Glomerular visceral epithelial cell (primary cell): ENCODE results near the gene CST1.
A peak's percentile ranks its signal among the peaks of the same experiment; 100 is the strongest.
"Not testable (repeated sequence)": the region's sequence is repeated elsewhere in the genome, so short reads cannot be mapped to it uniquely, and the experiment has no call there.

Experiments
- DNase-seq: peaks from one replicate; pipeline ENCODE4 v3.0.0-alpha.2; 2016; ENCODE audit errors: extremely low spot score

The CST1 gene

DNA sequence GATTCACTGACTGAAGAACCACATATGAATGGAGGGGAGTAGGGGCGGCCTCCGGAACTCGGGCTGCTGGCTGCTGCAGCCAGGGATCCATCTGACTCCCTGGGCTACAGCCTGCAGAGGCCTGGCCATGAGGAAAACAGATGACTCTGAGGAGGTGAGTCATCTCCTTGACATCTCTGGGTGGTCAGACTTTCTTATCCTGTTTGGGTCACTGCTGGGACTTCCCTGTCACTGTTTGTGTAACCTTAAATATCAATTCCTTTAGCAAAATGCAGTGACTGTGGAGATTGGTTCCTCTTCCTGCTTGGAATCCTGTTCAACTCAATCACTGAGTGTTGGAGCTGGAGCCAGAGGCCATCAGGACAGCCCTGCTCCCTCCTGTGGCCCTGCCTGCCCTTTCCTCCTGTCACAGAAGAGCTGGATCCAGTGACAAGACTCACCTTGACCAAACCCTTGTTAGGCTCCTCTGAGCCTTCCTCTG lies 4.4 kb upstream of the CST1 start:
- peak; percentile 53 for DNase-seq

DNA sequence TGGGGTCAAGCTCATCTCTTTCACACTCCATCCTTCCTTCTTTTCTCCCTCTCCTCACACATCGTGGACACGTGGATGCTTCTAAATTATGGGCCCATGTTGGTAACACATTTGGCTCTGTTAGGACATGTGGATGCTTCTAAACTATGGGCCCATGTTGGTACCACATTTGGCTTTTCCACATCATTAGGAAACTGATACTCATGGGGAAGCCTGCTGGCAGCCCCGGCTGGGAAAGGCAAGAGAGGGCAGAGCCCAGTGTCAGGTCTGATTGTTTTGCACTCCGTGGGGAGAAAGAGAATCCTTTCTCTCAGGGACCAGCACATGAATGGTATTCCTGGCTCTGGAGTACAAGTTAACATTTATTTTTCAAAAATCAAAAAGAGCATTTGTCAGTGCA lies 4.0 kb upstream of the CST1 start:
- DNase-seq: no peak

DNA sequence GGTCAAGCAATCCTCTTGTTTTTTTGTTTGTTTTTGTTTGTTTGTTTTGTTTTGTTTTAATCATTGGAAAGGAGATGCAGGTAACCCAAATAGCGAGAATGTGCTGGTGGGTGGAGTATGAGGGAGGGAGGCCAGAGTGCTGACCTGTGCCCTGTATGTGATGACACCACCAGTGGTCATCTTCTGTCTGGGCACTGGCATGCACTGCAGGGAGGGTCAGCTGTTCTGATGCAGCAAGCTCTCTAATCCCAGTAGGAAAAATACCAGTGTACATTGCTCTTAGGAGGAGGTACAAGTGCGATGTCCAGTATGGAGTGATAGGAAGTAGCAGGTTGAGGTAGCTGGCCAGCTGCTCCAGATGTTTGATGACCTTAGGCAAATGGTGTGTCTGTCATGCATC lies 2.9 kb upstream of the CST1 start:
- DNase-seq: no peak

DNA sequence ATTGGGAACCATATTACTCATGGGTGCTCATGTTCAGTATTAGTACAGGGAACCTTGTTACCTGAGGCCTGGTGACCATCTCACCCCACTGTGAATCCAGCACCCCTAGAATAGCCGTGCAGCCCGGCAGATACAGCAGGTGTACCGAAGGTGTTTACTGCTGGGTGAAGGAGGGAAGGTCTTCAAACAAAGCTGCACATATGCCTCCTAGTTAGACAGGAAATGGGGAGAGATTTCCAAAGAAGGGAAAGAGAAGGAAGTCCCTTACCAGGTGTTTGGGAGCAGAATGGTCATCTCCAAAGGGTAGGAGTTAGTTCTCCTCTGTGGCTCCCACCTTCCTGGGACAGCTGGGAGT lies 2.4 kb upstream of the CST1 start:
- DNase-seq: no peak

DNA sequence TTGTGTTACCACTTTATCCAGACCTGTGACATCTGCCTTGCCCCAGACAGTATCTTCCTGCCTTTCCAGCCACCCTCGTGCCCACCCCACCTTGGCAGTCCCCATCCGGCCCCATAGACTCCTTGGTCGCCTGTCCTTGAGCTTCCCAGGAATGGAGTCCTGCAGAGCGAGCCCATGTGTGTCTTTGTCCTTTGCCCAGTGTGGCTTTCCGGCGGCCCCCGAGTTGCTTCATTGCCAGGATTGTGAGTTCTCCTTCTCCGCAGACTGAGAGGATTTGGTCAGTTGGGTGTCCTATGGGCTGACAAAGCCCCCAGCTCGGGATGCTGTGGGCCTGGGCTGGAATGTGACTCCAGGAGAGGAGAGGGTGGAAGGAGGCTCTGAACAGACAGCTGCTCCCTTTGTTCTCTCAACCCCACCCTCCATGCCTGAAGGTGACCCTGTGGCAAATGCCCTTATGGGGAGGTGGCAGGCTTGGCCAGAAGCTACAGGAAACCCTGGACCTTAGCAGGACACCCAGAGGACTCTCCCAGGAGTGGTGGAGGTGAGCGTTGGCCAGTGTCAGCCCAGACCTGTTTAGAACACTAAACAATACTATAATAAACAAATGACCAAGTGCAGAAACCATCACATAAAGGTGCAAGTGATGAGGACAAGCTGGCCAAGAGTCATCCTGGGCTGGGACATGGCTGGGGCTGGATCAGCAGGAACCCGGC lies 1.9 kb upstream of the CST1 start:
- no peak for DNase-seq

DNA sequence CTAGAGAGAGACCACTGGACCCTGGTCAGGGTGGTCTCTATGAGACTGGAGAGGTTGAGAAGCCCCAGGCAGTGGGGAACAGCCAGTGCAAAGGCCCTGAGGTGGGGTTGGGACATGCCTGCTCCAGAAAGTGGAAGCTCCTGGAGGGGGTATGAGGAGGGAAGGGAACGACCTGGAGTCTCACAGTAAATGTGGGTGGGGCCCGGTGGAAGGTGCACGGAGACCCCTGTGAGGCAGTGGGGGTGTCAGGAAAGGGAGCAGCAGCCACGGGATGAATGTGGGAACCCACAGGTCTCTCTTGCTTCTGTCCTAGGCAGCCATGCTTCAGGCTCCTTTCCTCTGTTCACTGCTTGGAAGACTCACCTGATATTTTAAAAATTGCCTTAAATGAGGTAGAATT lies 1.3 kb upstream of the CST1 start:
- no peak for DNase-seq

- DNase-seq: no peak
These were observed 989 bp downstream of the CST1 start for GRCh38 chr20:23749746-23750145.

GRCh38 chr20:23748975-23749374 lies 1.8 kb downstream of the CST1 start:
- DNase-seq: not testable (repeated sequence)

- DNase-seq: not testable (repeated sequence)
These were observed 3.2 kb downstream of the CST1 start for GRCh38 chr20:23747551-23747950.

GRCh38 chr20:23747092-23747491 lies 3.6 kb downstream of the CST1 start:
- not testable (repeated sequence) for DNase-seq

DNA sequence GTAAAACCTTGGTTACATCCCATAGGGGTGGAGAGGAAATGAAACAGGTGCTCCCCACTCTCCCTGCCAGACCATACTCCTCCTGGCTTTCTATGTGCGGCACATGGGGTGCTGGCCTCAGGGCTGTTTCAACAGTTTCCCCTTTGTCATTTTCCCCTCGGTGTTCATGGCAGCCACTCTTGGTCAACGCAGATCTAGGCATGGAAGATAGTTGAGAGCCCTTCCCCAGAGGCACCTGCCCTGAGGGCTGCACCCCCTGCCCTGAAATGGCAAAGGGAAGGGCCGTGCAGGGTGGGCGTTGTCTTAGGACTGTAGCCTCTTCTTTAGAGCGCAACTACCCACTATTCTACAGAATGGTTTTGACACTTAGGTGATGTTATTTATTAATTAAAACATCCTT lies 4.4 kb downstream of the CST1 start:
- no peak for DNase-seq

DNA sequence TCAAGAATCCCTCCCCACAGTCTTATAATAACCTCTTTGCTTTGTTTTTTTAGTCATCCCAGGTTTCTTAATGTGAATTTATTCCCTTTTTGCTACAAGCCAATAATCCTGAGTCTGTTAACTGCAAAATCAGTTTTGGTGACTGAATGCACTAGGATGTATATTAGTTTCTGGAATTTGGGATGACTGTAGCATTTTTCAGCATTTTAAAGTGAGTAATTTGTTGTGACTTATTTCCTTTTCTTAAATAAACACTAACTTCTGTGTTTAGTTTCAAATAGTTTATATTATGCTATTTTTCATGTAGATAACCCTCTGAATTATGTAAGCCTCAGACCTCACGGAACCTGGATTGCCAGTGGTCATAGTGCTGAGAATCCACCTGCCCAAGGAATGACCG lies 5.5 kb downstream of the CST1 start:
- no peak for DNase-seq

GRCh38 chr20:23744817-23745216 lies 5.9 kb downstream of the CST1 start:
- DNase-seq: no peak

GRCh38 chr20:23735391-23735790 lies 15.3 kb downstream of the CST1 start:
- DNase-seq: not testable (repeated sequence)

- not testable (repeated sequence) for DNase-seq
These were observed 15.8 kb downstream of the CST1 start for GRCh38 chr20:23734949-23735348.

- not testable (repeated sequence) for DNase-seq
These were observed 16.3 kb downstream of the CST1 start for GRCh38 chr20:23734440-23734839.

DNA sequence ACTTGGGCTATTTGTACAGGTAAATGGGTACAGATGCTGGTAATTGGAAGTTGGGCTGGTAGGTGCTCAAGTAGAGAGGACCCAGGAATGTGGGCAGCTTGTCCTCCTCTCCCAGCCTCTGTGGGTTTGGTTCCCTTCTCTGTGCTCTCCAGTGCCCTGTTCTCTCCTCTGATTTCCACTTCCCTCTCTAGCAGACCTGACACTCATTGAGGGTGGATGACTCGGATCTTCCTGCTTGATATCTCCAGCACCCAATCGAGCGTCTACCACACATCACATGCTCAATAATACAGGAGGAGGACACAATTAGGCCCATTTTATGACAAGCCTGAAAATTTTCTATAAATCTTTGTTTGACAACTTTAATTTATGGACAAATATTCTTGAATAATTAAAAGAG lies 23.7 kb downstream of the CST1 start:
- no peak for DNase-seq

- DNase-seq: no peak
These were observed 25.6 kb downstream of the CST1 start for GRCh38 chr20:23725102-23725501.

DNA sequence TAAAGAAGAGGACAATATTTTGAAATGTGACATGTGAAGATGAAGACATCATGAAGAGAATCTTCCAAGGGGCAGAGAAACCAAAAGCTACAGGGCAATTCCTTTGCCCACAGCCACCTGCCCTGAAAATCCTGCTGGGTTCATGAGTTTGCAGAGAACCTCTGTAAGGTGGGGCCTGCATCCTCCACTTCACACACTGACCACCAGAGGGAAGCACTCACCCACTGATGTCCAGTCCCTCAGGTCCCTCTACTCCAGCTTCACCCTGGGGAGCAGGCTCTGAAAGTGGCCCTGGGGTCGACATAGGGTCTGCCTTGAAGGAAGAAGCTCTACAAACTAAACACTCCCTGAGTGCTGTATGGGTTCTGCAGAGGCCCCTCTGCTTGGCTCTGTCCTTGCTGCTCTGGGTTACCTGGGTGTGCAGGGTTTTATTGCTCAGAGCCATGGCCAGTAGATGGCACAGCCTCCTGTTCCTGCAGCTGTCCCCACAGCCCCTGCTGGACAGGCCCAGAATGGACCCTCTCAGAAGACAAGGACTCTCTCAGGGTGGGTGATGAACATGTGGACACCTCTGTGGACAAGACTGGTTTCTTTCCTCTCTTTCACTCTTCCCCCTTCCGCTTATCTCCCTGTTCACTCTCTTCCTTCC lies 27.0 kb downstream of the CST1 start:
- DNase-seq: peak; percentile 33

DNA sequence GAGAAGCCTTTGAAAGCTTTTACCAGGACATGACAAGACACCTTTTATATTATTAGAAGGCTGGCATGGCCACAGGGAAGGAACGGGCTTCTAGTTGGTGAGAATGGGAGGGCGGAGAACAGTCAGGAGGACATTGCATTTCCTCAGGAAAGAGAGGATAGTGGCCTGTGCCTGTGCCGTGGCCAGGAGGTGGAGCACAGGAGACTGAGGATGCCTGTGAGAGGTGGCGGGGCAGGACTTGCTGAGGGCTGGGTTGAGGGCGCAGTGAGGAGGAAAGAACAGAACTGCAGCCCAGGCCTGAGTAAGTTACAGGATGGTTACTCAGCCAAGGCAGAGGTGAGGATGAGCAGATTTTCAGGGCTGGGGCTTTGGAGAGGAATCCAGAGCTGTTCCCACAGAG lies 27.9 kb downstream of the CST1 start:
- DNase-seq: not testable (repeated sequence)

DNA sequence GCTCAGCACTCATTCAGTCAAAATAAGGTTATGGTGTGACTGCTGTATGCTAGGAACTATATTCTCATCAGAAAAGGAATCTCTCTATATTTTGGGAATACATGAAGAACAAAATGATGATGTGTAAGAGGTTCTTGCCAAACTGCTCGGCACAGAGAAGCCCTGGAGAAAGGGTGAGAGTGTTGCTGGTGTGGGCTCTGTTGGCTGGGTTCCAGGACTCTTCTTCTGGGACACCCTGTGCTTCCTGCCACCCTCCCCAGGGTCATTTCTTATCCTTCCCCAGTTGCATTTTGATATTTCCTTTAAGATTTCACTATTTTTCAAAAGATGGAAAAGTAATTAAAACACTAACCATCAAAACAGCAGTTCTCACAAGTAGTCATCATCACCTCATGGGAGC lies 28.8 kb downstream of the CST1 start:
- no peak for DNase-seq

- DNase-seq: not testable (repeated sequence)
These were observed 31.4 kb downstream of the CST1 start for GRCh38 chr20:23719351-23719750.

DNA sequence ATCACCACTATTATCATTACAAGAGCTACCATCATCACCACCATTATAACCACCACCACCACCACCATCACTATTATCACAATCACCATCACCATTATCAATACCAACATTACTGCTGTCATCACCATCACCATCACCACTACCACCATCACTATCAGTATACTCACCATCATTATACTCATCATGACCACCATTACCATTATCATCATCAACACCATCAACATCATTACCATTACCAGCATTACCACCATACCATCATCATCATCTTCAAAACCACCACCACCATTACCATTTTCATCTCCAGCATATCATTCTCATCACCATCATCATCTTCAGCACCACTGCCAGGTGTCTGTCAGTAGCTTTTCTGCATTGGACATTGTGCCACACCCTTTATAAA lies 39.0 kb downstream of the CST1 start:
- DNase-seq: not testable (repeated sequence)

DNA sequence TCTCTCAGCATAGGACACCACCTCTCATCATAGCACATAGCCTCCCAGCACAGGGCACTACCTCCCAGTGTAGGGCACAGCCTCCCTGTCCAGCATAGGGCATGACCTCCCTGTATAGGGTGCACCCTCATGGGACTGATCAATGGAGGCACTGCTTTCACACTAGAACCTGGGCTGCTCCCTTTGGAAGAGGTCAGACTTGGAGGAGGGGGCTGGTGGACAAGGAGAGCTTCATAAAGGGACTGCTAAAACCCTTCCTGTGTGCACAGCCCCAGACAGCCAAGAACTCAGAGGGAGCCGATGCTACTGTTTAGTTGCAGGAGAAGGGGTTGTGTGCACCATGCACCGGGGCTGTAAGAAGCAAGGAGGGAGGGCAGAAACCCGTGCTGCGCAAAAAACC lies 40.0 kb downstream of the CST1 start:
- no peak for DNase-seq
